ENCODE data around the gene RMRP.

Gene RMRP

DNA sequence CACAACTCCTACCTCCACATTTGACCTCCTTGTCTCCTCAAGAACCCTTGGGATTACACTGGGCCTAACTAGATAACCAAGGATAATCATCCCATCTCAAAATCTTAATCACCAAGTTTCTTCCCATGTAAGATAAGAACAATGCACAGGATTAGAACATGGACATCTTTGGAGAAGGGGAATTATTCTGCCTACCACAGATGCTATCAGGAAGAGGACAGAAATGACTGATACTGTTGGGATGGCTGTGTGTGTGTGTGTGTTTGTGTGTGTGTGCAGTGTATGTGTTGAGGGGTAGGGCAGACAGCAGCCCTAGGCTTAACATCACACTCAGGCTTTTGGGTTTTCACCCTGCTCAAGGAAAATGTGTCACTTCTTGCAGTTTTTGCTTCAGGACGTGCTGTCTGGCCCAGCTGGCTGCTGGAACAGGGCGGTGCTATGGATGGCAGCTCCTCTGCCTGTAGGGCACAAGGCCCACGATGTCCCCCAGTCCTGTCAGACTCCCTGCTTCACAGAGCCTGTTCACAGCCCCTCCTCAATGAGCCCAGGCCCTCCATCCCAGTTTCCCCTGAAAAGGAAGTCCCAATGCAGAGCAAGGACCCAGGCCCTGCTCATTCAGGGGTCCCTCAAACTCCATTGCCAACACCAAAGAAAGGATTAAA is 23.7 kb upstream of the RMRP start:
- TF ChIP-seq GATA3 (IDR thresholded peaks at IDR 0.05; ENCODE audit: low read depth, low read length) (no peak), GATA2 (IDR thresholded peaks at IDR 0.05; ENCODE audit: low read depth, low read length) (no peak)

DNA sequence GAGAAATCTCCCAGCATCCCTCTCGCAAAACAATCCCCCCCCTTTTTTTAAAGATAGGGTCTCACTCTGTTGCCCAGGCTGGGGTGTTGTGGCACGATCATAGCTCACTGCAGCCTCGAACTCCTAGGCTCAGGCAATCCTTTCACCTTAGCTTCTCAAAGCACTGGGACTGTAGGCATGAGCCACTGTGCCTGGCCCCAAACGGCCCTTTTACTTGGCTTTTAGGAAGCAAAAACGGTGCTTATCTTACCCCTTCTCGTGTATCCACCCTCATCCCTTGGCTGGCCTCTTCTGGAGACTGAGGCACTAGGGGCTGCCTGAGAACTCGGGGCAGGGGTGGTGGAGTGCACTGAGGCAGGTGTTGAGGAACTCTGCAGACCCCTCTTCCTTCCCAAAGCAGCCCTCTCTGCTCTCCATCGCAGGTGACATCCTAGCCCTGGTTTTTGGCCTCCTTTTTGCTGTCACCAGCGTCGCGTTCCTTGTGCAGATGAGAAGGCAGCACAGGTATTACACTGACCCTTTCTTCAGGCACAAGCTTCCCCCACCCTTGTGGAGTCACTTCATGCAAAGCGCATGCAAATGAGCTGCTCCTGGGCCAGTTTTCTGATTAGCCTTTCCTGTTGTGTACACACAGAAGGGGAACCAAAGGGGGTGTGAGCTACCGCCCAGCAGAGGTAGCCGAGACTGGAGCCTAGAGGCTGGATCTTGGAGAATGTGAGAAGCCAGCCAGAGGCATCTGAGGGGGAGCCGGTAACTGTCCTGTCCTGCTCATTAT is 22.7 kb upstream of the RMRP start:
- TF ChIP-seq GATA3 (IDR thresholded peaks at IDR 0.05; ENCODE audit: low read depth, low read length) (no peak), GATA2 (IDR thresholded peaks at IDR 0.05; ENCODE audit: low read depth, low read length) (no peak)

DNA sequence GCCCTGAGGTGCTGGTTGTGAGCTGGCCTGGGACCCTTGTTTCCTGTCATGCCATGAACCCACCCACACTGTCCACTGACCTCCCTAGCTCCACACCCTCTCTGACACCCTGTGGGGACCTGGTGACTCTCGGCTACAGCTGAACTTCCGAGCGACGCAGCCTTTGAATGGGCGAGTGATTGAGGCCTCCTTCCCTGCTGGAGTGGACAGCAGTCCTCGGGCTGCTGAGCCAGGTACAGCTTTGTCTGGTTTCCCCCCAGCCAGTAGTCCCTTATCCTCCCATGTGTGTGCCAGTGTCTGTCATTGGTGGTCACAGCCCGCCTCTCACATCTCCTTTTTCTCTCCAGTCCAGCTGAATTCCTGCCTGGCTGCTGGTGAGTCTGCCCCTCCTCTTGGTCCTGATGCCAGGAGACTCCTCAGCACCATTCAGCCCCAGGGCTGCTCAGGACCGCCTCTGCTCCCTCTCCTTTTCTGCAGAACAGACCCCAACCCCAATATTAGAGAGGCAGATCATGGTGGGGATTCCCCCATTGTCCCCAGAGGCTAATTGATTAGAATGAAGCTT is 22.0 kb upstream of the RMRP start:
- no peak for TF ChIP-seq GATA2 (IDR thresholded peaks at IDR 0.05; ENCODE audit: low read depth, low read length)
- TF ChIP-seq GATA3 (IDR thresholded peaks at IDR 0.05; ENCODE audit: low read depth, low read length), result no peak

DNA sequence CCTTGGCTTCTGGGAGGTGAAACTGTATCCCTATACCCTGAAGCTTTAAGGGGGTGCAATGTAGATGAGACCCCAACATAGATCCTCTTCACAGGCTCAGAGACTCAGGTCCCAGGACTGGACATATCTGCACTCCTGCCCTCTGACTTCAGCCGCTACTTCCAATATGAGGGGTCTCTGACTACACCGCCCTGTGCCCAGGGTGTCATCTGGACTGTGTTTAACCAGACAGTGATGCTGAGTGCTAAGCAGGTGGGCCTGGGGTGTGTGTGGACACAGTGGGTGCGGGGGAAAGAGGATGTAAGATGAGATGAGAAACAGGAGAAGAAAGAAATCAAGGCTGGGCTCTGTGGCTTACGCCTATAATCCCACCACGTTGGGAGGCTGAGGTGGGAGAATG is 21.3 kb upstream of the RMRP start:
- TF ChIP-seq GATA3 (IDR thresholded peaks at IDR 0.05; ENCODE audit: low read depth, low read length) (no peak), GATA2 (IDR thresholded peaks at IDR 0.05; ENCODE audit: low read depth, low read length) (no peak)

DNA sequence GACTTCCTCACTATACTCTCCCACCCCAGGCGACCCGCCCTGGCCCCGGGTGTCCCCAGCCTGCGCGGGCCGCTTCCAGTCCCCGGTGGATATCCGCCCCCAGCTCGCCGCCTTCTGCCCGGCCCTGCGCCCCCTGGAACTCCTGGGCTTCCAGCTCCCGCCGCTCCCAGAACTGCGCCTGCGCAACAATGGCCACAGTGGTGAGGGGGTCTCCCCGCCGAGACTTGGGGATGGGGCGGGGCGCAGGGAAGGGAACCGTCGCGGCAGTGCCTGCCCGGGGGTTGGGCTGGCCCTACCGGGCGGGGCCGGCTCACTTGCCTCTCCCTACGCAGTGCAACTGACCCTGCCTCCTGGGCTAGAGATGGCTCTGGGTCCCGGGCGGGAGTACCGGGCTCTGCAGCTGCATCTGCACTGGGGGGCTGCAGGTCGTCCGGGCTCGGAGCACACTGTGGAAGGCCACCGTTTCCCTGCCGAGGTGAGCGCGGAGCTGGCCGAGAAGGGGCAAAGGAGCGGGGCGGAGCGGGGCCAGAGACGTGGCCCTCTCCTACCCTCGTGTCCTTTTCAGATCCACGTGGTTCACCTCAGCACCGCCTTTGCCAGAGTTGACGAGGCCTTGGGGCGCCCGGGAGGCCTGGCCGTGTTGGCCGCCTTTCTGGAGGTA is 18.0 kb upstream of the RMRP start:
- TF ChIP-seq GATA3 (IDR thresholded peaks at IDR 0.05; ENCODE audit: low read depth, low read length), result no peak
- no peak for TF ChIP-seq GATA2 (IDR thresholded peaks at IDR 0.05; ENCODE audit: low read depth, low read length)

DNA sequence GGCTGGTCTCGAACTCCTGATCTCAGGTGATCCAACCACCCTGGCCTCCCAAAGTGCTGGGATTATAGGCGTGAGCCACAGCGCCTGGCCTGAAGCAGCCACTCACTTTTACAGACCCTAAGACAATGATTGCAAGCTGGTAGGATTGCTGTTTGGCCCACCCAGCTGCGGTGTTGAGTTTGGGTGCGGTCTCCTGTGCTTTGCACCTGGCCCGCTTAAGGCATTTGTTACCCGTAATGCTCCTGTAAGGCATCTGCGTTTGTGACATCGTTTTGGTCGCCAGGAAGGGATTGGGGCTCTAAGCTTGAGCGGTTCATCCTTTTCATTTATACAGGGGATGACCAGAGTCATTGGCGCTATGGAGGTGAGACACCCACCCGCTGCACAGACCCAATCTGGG is 17.4 kb upstream of the RMRP start:
- TF ChIP-seq GATA2 (IDR thresholded peaks at IDR 0.05; ENCODE audit: low read depth, low read length) (no peak), GATA3 (IDR thresholded peaks at IDR 0.05; ENCODE audit: low read depth, low read length) (no peak)

DNA sequence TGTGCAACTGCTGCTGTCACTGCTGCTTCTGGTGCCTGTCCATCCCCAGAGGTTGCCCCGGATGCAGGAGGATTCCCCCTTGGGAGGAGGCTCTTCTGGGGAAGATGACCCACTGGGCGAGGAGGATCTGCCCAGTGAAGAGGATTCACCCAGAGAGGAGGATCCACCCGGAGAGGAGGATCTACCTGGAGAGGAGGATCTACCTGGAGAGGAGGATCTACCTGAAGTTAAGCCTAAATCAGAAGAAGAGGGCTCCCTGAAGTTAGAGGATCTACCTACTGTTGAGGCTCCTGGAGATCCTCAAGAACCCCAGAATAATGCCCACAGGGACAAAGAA is 16.2 kb upstream of the RMRP start:
- TF ChIP-seq GATA3 (IDR thresholded peaks at IDR 0.05; ENCODE audit: low read depth, low read length) (no peak), GATA2 (IDR thresholded peaks at IDR 0.05; ENCODE audit: low read depth, low read length) (no peak)

DNA sequence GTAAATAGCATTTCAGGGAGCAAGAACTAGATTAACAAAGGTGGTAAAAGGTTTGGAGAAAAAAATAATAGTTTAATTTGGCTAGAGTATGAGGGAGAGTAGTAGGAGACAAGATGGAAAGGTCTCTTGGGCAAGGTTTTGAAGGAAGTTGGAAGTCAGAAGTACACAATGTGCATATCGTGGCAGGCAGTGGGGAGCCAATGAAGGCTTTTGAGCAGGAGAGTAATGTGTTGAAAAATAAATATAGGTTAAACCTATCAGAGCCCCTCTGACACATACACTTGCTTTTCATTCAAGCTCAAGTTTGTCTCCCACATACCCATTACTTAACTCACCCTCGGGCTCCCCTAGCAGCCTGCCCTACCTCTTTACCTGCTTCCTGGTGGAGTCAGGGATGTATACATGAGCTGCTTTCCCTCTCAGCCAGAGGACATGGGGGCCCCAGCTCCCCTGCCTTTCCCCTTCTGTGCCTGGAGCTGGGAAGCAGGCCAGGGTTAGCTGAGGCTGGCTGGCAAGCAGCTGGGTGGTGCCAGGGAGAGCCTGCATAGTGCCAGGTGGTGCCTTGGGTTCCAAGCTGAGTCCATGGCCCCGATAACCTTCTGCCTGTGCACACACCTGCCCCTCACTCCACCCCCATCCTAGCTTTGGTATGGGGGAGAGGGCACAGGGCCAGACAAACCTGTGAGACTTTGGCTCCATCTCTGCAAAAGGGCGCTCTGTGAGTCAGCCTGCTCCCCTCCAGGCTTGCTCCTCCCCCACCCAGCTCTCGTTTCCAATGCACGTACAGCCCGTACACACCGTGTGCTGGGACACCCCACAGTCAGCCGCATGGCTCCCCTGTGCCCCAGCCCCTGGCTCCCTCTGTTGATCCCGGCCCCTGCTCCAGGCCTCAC is 15.6 kb upstream of the RMRP start, which contains the start of gene CA9:
Gene CA9 (plus strand): TSS at position 797 of the 893 bp plus-strand sequence. CDS start 32 bp downstream, at position 829.
- no peak for TF ChIP-seq GATA2 (IDR thresholded peaks at IDR 0.05; ENCODE audit: low read depth, low read length)

DNA sequence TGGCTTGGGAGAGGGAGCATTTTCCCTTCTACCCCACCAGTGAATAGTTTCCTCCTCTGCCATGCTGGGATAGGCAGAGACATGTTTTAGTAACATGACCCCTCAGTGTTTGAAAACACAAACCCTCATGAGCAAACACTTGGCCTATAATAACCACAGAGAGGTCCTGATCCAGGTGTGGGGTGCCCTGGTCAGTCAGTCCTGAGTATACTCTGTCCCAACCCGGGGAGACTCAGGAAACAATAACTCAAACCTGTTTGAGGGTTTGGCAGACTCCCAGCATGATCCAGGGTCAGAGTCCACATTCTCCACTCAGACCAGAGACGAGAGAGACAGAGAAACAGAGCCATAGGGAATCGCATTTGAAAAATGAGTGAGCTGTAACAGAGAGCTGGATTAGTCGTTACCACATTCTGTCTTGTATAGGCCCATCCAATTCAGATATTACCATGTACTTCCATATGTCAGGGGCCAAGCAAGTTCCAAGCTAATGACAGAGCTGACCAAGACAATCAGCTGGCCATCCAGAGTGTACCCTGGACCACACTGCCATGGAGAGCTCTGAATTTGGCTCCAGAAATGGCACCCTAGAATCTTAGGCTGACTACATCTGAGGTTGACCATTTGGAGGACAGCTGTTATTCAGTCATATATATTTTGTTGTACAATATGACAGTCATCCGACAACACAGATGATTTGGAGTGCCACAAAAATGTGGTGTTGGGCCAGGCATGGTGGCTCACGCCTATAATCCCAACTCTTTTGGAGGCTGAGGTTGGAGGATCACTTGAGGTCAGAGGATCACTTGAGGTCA is 11.7 kb upstream of the RMRP start:
- TF ChIP-seq GATA2 (IDR thresholded peaks at IDR 0.05; ENCODE audit: low read depth, low read length) (no peak), GATA3 (IDR thresholded peaks at IDR 0.05; ENCODE audit: low read depth, low read length) (no peak)

DNA sequence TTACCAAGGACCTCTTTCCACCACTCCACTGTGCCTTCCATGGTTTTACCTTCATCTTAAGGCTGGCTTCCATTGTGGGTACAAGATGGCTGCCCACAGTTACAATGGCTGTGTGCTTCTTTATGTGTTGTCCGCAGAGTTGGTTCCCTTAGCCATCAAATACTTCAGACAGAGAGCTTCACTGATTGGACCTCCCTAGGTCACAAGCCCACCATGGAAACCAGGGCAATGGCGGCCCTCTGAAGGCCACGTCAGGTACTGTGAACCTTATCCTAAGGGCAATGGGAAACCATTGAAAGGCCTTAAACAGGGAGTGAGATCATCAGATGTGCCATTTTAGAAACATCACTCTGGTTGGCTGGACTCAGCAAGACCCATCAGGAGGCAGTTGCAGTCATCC is 10.1 kb upstream of the RMRP start:
- TF ChIP-seq GATA2 (IDR thresholded peaks at IDR 0.05; ENCODE audit: low read depth, low read length) (no peak), GATA3 (IDR thresholded peaks at IDR 0.05; ENCODE audit: low read depth, low read length) (no peak)

DNA sequence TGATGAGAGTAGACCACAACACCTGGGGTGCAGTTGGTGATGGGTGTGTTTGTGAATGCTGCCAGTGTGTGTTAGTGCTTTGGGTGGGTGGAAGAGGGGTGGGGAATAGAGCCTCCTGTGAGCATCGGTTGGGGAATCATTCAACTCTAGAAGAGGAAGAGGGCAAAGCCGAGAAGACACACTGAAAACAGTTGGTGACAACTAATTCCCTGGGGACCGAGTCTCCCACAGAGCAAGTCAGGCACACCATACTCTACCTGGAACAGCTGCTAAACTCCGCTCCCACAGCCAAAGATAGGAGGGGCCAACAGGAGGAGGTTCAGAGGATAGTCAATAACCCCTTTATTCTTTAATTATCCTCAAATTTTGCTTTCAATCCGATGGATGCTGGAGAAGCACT is 8.7 kb upstream of the RMRP start:
- no peak for TF ChIP-seq GATA3 (IDR thresholded peaks at IDR 0.05; ENCODE audit: low read depth, low read length)
- no peak for TF ChIP-seq GATA2 (IDR thresholded peaks at IDR 0.05; ENCODE audit: low read depth, low read length)

DNA sequence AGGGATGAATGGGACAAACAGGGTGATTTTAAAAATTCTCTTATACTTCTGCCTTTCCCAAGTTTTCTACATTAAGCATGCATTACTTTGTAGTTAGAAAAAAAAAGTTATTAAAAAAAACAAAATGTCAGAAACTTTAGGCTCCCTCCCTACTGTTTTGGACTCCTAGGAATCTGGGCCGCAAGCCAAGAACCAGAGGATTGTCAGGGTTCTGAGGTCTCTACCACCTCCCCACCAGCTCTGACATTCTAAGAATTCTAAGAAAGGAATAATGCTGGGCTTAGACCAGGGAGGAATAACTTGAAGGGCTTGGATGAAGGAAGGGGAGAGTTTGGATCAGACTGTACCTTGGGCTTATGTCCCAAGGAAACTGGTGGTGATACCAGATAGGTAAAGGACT is 8.2 kb upstream of the RMRP start:
- TF ChIP-seq GATA2 (IDR thresholded peaks at IDR 0.05; ENCODE audit: low read depth, low read length) (no peak), GATA3 (IDR thresholded peaks at IDR 0.05; ENCODE audit: low read depth, low read length) (no peak)

DNA sequence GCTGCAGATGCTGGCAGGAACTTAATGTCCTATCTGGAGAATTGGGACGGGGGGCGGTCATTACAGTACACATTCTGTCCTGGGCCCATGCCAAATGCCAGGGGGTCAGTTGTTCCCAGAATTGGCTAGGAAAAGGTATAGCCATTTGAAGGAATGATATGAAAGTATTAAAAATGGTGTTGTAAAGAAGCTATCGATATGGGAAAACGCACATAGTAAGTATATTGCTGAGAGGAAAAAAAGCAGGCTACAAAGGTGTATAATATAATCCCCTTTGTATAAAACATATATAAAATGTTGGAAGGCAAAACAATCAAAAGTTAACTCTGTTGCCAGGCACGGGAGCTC is 7.6 kb upstream of the RMRP start:
- TF ChIP-seq GATA3 (IDR thresholded peaks at IDR 0.05; ENCODE audit: low read depth, low read length) (no peak), GATA2 (IDR thresholded peaks at IDR 0.05; ENCODE audit: low read depth, low read length) (no peak)
